HEK293T (cell line): ENCODE results near the gene SORCS3.

Source experiments
- BHLHE40 ChIP-seq: fragments of 450-650 bp; IDR thresholded peaks from 2 replicates; pipeline ENCODE4 v1.6.1; 2016; ENCODE audit warnings: mild to moderate bottlenecking, moderate library complexity, borderline replicate concordance
- FOXM1 ChIP-seq: fragments of 450-650 bp; IDR thresholded peaks from 2 replicates; pipeline ENCODE4 v1.6.1; 2017; ENCODE audit warnings: mild to moderate bottlenecking, borderline replicate concordance
- SUZ12 ChIP-seq: fragments of 450-650 bp; IDR thresholded peaks from 2 replicates; pipeline ENCODE4 v1.6.1; 2016; ENCODE audit warnings: mild to moderate bottlenecking
- TARDBP ChIP-seq: fragments of 450-650 bp; IDR thresholded peaks from 2 replicates; pipeline ENCODE4 v1.6.1; 2016

GRCh38 chr10:104734433-104734832, 93.3 kb downstream of the SORCS3 start:
- no peak for TF ChIP-seq BHLHE40
- TF ChIP-seq SUZ12: no peak
- TF ChIP-seq FOXM1: no peak
- no peak for TF ChIP-seq TARDBP
